ENCODE results near the gene RNFT1.
"Not testable (repeated sequence)": the region's sequence is repeated elsewhere in the genome, so short reads cannot be mapped to it uniquely, and the experiment has no call there.

The RNFT1 gene

GRCh38 chr17:59920637-59921036 is 43.9 kb downstream of the RNFT1 start:
- not testable (repeated sequence) for DNase-seq

DNA sequence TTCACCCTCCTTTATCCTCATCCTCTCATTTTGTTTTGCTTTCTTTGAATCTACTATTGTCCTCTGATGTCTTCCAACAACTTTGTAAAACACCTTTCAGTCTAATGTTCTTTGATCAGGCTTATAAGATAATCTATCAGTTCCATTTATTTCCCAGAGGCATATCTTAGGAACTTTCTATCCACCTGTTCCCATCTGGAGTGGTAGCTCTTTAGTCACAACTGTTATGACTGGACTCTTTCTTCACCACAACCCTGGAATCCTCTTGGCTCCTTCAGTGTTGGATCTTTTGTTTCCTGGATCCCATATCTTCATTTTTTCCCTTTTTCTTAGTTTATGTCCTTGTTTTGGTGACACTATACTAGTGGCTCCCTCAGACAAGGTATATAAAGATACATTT is 48.1 kb downstream of the RNFT1 start:
- no peak for DNase-seq

- DNase-seq, result peak; percentile 61
Measured at GRCh38 chr17:59914274-59914854, 50.2 kb downstream of the RNFT1 start.

DNA sequence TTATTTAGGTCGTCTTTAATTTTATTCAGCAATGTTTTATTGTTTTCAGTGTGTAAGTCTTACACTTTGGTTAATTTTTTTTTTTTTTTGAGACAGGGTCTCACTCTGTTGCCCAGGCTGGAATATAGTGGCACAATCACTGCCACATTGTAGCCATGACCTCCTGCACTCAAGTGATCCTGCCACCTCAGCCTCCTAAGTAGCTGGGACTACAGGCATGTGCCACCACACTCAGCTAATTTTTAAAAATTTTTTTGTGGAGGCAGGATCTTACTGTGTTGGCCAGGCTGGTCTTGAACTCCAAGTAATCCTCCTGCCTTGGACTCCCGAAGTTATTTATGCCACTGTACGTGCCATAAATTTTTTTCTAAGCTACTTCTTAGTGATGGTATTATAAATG is 57.1 kb downstream of the RNFT1 start:
- no peak for DNase-seq

DNA sequence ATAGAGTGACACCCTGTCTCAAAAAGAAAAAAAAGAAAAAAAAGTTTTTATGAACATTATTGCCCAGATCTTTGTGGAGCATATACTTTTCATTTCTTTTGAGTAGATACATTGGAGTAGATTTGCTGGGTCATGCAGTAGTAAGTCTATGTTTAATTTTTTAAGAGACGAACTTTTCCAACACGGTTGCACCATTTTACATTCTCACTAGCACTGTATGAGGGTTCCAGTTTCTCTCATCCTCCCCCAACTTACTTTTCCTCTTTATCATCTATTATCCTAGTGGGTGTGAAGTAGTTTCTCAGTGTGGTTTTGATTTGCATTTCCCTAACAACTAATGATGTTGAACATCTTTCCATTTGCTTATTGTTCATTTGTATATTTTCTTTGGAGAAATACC is 61.1 kb downstream of the RNFT1 start:
- no peak for DNase-seq

Data from DMS53 (cell line).